Gastroesophageal sphincter (tissue), 4 donors: ENCODE data around the gene RTKN. TPM values are rescaled to one million over a fixed set of nuclear protein-coding genes. Genes with fewer than 3 reads are reported as not detected.

Experiments used
- ATAC-seq: fragments of 150-250 bp; one replicate; pipeline ENCODE4 v1.9.1; 2016; ENCODE audit warnings: mild to moderate bottlenecking, moderate library complexity
- H3K27ac ChIP-seq, 4 donors: fragments of 200-600 bp; sonication (generic) in 3 of 4; 1 replicate in 3 of 4; 2 replicates in 1 of 4; pipeline ENCODE4 v1.5.1; 2016 to 2019
- H3K27me3 ChIP-seq: fragments of 200-600 bp; sonication (generic); one replicate; pipeline ENCODE4 v1.5.1; 2019
- H3K36me3 ChIP-seq, 2 donors: fragments of 200-600 bp; sonication (generic); one replicate each; pipeline ENCODE4 v1.5.1; 2019; ENCODE audit warnings: control low read depth in 1 of 2
- H3K4me1 ChIP-seq, 3 donors: fragments of 200-600 bp; sonication (generic); 1 replicate in 2 of 3; 2 replicates in 1 of 3; pipeline ENCODE4 v1.5.1; 2016 to 2019; ENCODE audit warnings: control low read depth in 2 of 3
- H3K4me3 ChIP-seq, 2 donors: fragments of 200-600 bp; sonication (generic); one replicate each; pipeline ENCODE4 v1.5.1; 2019; ENCODE audit warnings: mild to moderate bottlenecking in 1 of 2, moderate library complexity in 1 of 2
- H3K9me3 ChIP-seq, 3 donors: fragments of 200-600 bp; sonication (generic); one replicate each; pipeline ENCODE4 v1.5.1; 2017 to 2019; ENCODE audit warnings: control low read depth in 2 of 3
- CTCF ChIP-seq, 4 experiments: fragments of 200-600 bp in 2 of 4; fragments of 450-650 bp in 2 of 4; sonication (generic) in 1 of 4; IDR thresholded peaks; one replicate each; pipeline ENCODE4 v1.5.1; 2017 to 2019; ENCODE audit warnings: antibody characterized with exemption in 4 of 4, mild to moderate bottlenecking in 2 of 4, moderate library complexity in 2 of 4
- EP300 ChIP-seq: sonication (generic); formaldehyde crosslinking; IDR thresholded peaks from one replicate; pipeline ENCODE4 v1.6.1; 2017; ENCODE audit warnings: antibody characterized with exemption, mild to moderate bottlenecking
- POLR2A ChIP-seq, 2 donors: fragments of 450-650 bp; IDR thresholded peaks; one replicate each; pipeline ENCODE4 v1.6.1; 2017; ENCODE audit warnings: antibody characterized with exemption in 2 of 2, mild to moderate bottlenecking in 2 of 2, moderate library complexity in 1 of 2
- POLR2AphosphoS5 ChIP-seq: sonication (generic); formaldehyde crosslinking; IDR thresholded peaks from one replicate; pipeline ENCODE4 v1.6.1; 2017; ENCODE audit warnings: antibody characterized with exemption
- WGBS, 2 donors: methylation state at CpG; one replicate each; pipeline ENCODE4 v1.1.5; 2018; ENCODE audit warnings: low coverage in 1 of 2; 5-methylcytosine and 5-hydroxymethylcytosine counted together
- total RNA-seq, 4 donors: library from RNA; depleted of rRNA; stranded (reverse); fragments of >200 nt; gene quantifications; one replicate each; pipeline ENCODE4 v1.1.0, GENCODE V29; 2016

Gene RTKN
- total RNA-seq, 4 donors from 2014 or later = 10.9 to 17.3 (median 14.0) TPM

DNA sequence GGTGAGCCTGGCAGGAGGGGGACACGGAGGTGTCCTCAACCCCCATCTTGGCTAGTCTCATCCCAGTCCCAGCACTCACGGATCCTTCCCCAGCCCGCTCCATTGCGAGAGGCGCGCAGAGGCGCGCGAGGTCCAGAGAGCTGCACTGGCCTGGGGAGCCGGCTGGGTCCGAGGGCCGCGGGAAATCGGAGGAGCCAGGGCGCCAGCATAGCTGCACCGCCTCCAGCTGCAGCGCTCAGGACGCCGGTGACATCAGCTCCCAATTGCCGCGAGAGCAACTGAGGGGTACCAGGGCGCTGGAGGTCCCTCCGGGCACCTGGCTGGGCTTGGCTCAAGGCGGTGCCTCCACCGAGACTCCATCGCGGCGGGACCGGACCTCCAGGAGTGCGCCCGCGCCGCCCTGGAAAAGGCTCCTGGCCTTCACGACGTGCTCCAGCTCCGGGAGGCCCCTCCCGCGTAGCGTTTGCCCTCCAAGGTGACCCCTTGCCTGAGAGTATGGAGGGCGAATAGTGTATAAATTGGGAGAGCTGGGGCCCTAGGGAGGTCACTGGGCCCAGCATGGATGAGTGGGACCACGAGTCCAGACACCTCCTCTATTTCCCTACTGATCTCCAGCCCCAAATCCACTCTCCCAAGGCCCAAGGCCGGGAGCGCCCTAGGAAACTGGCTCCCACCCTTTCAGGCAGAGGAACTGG lies 5.5 kb downstream of the RTKN start:
- no peak for ATAC-seq

DNA sequence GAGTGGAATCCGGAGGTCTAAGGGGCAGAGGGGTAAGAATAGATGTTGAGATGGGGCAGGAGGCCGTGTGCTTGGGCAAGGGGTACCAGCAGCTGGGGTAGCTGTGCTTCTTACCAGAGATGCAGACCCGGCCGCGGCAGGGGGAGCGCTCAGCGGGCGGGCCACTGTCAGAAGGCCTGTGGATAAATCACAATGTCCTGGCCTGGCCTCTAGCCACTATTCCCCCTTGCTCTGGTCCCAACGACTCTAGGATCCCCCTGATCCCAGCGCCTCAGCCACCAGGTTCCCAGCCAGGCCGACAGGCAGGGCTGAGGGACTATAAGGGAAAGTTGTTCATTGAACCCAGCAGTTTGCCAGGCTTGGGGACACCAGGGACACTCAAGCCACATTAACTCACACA lies 11.2 kb downstream of the RTKN start:
- peaks cover 0 to 72% of the 10 kb centered on the region in 2 donors for H3K36me3 ChIP-seq
- H3K4me3 ChIP-seq = no peak overlapping the region
- H3K27ac ChIP-seq = no peak overlapping the region
- TF ChIP-seq EP300 (no peak), POLR2AphosphoS5 (no peak), POLR2A (IDR thresholded peaks at IDR 0.05) (no peak), CTCF (IDR thresholded peaks at IDR 0.05) (no peak)
- no peak for ATAC-seq
- H3K9me3 ChIP-seq = no peaks in the 10 kb centered on the region
- no peaks in the 10 kb centered on the region for H3K4me1 ChIP-seq
- no peaks in the 10 kb centered on the region for H3K27me3 ChIP-seq
- 82 to 87% methylated on average over 2 to 3 of the region's 11 CpGs for WGBS, 2 donors

More for the DNA sequence above, 5.5 kb downstream of the RTKN start:
- Histone ChIP-seq H3K4me1 (peaks cover 0 to 56% (median 13%) of the 10 kb centered on the region in 3 donors), H3K36me3 (peaks cover 0 to 14% of the 10 kb centered on the region in 2 donors), H3K27me3 (peaks cover 7% of the 10 kb centered on the region), H3K9me3 (no peaks in the 10 kb centered on the region), H3K27ac (peak overlapping the region in 2 of 4 donors; percentile 27 to 50), H3K4me3 (peak overlapping the region in 1 of 2 donors; percentile 30)
- TF ChIP-seq EP300 (no peak), POLR2A (IDR thresholded peaks at IDR 0.05) (no peak), CTCF (IDR thresholded peaks at IDR 0.05) (no peak), POLR2AphosphoS5 (no peak)
- 47% methylated on average over 3 of the region's 43 CpGs; no CpG with 5 or more reads in 1 of the 2 donors for WGBS, 2 donors

- H3K36me3 ChIP-seq = peaks cover 0 to 79% of the 10 kb centered on the region in 2 donors
- H3K27me3 ChIP-seq = no peaks in the 10 kb centered on the region
- no peak for TF ChIP-seq EP300
- no peak for TF ChIP-seq POLR2A (IDR thresholded peaks at IDR 0.05)
- TF ChIP-seq CTCF (IDR thresholded peaks at IDR 0.05) = no peak
- TF ChIP-seq POLR2AphosphoS5 = no peak
- H3K27ac ChIP-seq = no peak overlapping the region
- WGBS, 2 donors = 90 to 93% methylated on average over 2 to 3 of the region's 18 CpGs
- H3K4me1 ChIP-seq = no peaks in the 10 kb centered on the region
- H3K4me3 ChIP-seq = no peak overlapping the region
- ATAC-seq = no peak
- H3K9me3 ChIP-seq = no peaks in the 10 kb centered on the region
These were observed 12.0 kb downstream of the RTKN start for GRCh38 chr2:74429487-74430451.

GRCh38 chr2:74428675-74429074 lies 13.1 kb downstream of the RTKN start:
- Histone ChIP-seq H3K36me3 (peaks cover 0 to 82% of the 10 kb centered on the region in 2 donors), H3K27ac (no peak overlapping the region), H3K9me3 (no peaks in the 10 kb centered on the region), H3K4me1 (no peaks in the 10 kb centered on the region), H3K27me3 (no peaks in the 10 kb centered on the region), H3K4me3 (no peak overlapping the region)
- 50 to 73% methylated on average over 1 to 3 of the region's 5 CpGs for WGBS, 2 donors
- no peak for ATAC-seq
- TF ChIP-seq POLR2AphosphoS5 = no peak
- TF ChIP-seq CTCF (IDR thresholded peaks at IDR 0.05) = no peak
- TF ChIP-seq EP300 = no peak
- no peak for TF ChIP-seq POLR2A (IDR thresholded peaks at IDR 0.05)
